Activated CD8-positive, alpha-beta memory T cell treated with anti-CD3 and anti-CD28 coated beads, Interleukin-2, amount 50 U/mL, for 1 hour (primary cell): Measurements from ENCODE around the gene KRTAP12-1.
"Not testable (repeated sequence)": the region's sequence is repeated elsewhere in the genome, so short reads cannot be mapped to it uniquely, and the experiment has no call there.

Experiments
- DNase-seq: peaks from one replicate; pipeline ENCODE4 v3.0.0-alpha.2; 2020; ENCODE audit errors: extremely low read depth

KRTAP12-1 gene

DNA sequence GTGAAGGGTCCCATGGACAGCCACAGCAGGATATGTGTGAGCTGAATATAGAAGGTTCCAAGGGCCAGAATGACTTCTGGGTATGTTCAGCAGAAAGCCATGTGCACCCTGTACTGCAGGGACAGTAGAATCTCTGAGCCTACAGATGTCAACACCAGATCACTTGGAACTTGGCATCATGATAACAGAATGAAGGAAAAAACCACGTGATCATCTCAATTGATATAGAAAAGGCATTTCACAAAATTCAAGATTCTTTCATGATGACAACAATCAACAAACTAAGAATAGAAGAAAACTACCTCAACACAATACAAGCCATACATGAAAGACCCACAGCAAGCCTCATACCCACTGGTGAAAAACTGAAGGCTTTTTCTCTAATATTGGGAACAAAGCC lies 14.4 kb downstream of the KRTAP12-1 start:
- no peak for DNase-seq

DNA sequence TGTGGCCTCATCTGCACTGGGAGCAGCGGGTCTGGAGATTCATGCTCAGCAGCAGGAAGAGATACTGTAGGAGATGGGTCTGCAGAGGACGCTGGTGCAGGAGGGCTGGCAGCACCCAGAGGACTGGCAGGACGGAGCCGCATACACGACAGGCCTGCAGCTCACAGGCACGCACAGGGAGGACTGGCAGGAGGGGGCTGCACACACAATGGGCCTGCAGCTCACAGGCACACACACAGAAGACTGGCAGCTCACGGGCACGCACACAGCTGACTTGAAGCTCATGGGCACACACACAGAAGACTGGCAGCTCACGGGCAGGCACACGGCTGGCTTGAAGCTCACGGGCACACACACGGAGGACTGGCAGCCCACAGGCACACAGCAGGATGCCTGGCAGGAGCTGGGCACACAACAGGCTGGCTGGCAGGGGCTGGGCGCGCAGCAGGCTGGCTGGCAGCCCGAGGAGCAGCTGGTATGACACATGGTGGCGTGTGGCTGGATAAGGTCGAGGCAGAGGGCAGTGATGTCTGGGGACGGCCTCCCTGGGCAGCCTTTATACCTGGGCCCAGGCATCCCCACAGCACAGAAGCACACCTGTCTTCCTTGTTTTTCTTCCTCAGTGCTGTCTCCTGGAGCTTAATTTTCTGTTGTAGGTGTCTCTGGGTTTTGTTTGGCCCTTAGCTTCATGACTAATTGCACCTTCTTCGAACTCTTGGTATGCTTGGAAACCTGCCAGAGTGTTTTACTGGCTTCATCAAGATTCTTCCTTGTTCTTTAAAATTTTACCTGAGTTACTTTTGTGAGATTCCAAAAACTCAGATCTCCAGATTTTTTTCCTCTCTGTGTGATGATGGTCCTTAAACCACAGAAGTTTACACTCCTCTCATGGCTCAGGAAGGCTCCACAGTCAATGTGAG lies 15.3 kb downstream of the KRTAP12-1 start, which contains the start of gene KRTAP12-2:
Gene KRTAP12-2 (minus strand): TSS at position 527 of the 920 bp plus-strand sequence. CDS start 41 bp downstream, at position 486.
- no peak for DNase-seq

DNA sequence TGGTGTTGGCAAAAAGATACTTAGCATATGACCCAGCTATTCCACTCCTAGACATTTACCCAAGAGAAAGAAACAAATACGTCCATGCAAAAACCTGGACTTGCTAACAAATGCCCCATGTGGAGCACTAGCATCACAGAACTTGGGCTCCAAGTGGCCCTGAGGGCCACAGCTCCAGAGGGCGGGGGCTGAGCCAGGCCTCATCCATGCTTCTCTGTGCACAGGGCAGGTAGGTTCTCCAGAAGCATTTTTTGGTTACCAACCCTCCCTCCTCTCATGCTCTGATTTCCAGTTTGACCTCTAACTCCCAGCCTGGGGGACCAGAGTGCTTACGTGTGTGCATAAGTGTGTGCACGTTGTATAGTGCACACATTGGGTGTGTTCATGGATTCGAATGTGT lies 17.3 kb downstream of the KRTAP12-1 start:
- DNase-seq = no peak

DNA sequence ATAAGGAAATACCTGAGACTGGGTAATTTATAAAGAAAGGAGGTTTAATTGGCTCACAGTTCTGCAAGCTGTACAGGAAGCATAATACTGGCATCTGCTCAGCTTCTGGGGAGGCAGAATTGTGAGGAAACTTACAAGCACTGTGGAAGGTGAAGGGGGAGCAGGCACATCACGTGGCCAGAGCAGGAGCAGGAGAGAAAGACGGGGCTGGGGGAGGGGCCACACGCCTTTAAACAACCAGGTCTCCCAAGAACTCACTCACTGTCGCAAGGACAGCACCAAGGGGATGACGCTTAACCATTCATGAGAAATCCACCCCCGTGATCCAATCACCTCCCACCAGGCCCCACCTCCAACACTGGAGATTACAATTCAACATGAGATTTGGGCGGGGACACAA lies 20.4 kb downstream of the KRTAP12-1 start:
- not testable (repeated sequence) for DNase-seq

GRCh38 chr21:44658913-44659595 lies 22.9 kb downstream of the KRTAP12-1 start:
- DNase-seq = no peak

DNA sequence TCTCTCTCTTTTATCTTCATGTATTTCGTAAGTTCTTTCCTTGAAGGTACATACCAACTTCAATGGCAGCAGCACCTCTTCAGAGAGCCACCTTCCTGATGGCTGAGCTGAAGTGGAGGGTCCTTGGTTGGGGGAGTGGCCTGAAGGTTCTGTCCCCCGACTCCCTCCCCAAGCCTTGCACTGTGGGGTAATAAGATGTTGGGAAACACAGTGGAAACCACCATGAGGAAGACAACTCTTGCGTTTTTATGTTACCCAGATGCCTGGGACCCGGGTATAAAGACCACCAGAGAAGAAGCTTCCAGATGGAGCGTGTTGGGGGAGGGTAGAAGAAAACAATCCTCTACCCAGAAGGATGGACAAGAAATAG lies 23.4 kb downstream of the KRTAP12-1 start:
- no peak for DNase-seq

GRCh38 chr21:44657635-44658540 lies 24.1 kb downstream of the KRTAP12-1 start, which contains the start of gene KRTAP12-3:
Gene KRTAP12-3, plus strand, starts transcription at chr21:44657932. Its CDS starts 48 bp downstream, at chr21:44657980.
- DNase-seq = peak; percentile 32

- DNase-seq = no peak
These were observed 25.1 kb downstream of the KRTAP12-1 start for GRCh38 chr21:44656868-44657267.

GRCh38 chr21:44654576-44655175 lies 27.3 kb downstream of the KRTAP12-1 start, which contains the start of gene KRTAP12-4:
Gene KRTAP12-4, minus strand, starts transcription at chr21:44654659. Its CDS starts 45 bp downstream, at chr21:44654614.
- no peak for DNase-seq

DNA sequence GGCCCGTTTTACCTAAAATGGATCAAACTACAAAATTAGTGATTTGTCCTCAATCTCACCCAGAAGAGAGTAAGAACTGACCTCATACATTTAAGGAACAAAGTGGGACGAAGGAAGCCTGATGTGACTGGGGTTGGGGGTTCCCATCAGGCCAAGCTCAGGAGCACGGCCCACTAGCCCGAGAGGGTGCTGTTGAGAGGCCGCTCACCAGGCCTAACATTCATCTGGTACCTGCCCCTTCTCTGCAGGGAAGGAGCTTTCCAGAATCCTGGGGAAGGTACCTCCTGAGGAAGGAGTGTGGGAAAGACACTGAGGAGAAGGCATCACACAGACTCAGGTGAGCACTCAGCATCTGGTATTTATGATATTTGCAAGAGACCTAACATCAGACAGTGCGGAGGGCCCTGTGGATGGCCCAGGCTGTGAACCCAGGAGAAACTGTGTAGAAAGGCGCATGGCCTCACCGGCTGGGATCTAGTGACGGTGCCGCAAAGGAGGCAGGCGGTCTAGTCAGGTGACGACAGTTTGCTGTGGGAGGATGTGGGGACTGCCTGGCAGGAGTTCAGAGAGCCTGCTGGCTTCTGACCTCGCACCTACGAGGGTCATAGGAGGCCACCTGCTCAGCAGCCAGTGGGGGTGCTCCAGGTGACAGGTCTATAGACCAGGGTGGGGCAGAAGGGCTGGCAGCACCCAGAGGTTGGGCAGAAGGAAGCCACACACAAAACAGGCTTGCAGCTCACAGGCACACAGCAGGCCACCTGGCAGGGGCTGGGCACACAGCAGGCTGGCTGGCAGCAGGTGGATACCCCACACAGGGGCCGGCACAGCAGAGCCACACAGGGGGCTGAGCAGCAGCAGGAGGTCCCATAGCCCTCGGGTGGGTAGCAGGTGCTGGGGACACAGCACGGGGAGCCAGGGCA lies 28.0 kb downstream of the KRTAP12-1 start:
- peak; percentile 63 for DNase-seq

GRCh38 chr21:44653123-44653522 lies 28.8 kb downstream of the KRTAP12-1 start:
- DNase-seq = no peak

DNA sequence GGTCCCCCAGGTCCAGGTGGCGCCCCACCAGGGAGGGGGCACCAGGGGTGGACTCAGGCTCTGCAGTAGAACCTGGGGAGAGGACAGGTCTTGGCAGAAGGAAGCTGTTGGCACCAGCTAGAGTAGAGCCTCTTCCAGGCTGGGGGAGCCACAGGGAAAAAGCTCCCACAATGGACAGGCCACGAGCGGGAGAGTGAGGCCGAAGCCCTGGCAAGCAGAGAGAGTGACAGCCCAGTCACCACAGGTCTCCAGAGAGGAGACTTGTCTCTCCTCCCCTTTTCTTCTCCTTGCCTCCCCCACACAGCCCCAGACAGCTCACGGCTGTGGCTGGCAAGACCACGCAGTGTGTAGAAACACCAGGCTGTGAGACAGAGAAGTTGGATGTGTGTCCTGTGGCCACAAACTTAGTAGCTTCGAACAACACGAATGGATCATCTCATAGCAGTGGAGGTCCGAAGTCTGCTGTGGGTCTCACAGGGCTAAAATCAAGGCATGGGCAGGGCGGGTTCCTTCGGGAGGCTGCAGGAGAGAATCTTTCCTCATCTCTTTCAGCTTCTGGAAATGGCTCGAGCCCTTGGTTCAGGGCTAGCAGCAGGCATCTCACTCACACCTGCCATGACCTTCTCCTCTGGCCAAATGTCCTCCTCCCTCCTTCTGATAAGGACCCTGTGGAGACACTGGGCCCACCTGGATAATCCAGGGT lies 30.8 kb downstream of the KRTAP12-1 start:
- DNase-seq = no peak

GRCh38 chr21:44650265-44650972 lies 31.5 kb downstream of the KRTAP12-1 start:
- no peak for DNase-seq

DNA sequence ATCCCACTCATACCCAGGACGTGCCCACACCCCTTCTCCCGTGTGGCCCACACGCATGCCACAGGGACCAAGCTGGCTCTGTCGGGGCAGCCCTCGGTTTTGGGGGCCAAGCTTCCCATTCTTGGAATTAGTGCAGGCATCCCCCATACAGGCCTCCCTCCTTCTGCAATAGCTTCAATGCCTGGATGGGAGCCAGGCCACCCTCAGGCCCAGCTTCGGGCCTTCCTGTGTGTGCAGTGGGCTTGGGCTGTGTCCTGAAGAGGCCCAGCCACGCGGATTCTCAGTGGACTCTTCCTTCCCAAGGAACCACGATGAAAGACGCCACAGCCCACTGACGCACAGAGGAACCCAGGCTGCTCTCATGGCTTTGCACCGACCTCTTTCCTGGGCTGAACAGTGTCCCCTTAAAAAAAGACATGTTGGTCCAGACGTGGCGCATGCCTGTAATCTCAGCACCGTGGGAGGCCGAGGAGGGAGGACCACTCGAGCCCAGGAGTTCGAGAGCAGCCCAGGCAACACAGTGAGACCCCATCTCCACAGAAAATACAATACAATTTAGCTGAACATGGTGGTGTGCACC lies 32.4 kb downstream of the KRTAP12-1 start:
- DNase-seq = no peak

GRCh38 chr21:44648557-44649311 lies 33.2 kb downstream of the KRTAP12-1 start:
- DNase-seq = no peak

- DNase-seq = no peak
These were observed 34.8 kb downstream of the KRTAP12-1 start for GRCh38 chr21:44647222-44647552.

DNA sequence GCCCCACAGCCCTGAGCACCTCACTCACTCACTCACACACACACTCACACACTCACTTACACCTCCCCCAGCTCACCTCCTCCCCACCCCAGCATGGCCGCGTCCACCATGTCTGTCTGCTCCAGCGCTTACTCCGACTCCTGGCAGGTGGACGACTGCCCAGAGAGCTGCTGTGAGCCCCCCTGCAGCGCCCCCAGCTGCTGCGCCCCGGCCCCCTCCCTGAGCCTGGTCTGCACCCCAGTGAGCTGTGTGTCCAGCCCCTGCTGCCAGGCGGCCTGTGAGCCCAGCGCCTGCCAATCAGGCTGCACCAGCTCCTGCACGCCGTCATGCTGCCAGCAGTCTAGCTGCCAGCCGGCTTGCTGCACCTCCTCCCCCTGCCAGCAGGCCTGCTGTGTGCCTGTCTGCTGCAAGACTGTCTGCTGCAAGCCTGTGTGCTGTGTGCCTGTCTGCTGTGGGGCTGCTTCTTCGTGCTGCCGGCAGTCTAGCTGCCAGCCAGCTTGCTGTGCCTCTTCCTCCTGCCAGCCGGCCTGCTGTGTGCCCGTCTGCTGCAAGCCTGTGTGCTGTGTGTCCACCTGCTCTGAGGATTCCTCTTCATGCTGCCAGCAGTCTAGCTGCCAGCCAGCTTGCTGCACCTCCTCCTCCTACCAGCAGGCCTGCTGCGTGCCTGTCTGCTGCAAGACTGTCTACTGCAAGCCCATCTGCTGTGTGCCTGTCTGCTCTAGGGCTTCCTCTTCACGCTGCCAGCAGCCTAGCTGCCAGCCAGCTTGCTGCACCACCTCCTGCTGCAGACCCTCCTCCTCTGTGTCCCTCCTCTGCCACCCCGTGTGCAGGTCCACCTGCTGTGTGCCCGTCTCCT lies 35.4 kb downstream of the KRTAP12-1 start, which contains the start of gene KRTAP10-11:
Gene KRTAP10-11 (plus strand): TSS at position 49 of the 856 bp plus-strand sequence. CDS start 45 bp downstream, at position 94.
- not testable (repeated sequence) for DNase-seq
